ENCODE data around the gene ECI2. TPM values are rescaled to one million over a fixed set of nuclear protein-coding genes. Genes with fewer than 3 reads are reported as not detected.

The ECI2 gene
- total and polyA plus RNA-seq, 2 donors (not counting 1 experiment from before 2014, with no cell fraction given) = 15.2 to 28.3 TPM

GRCh38 chr6:4066029-4066755 lies 69.2 kb downstream of the ECI2 start:
- no peak for TF ChIP-seq EZH2 (IDR thresholded peaks at IDR 0.05; ENCODE audit: borderline replicate concordance, insufficient read depth, low read depth, low read length, poor library complexity, severe bottlenecking)
- no peak for TF ChIP-seq CTCF (IDR thresholded peaks at IDR 0.05)
- intact Hi-C loops (cut with micrococcal nuclease) = no loop called here
- WGBS (ENCODE audit: insufficient coverage) = 92% methylated on average over 2 of the region's 7 CpGs
- no peak overlapping the region for H3K9ac ChIP-seq (ENCODE audit: low read length)
- H3K4me1 Mint-ChIP-seq = no peaks in the 10 kb centered on the region
- H3K9me3 Mint-ChIP-seq (ENCODE audit: insufficient read depth) = no peaks in the 10 kb centered on the region
- POLR2A ChIA-PET = no interaction called here
- no peaks in the 10 kb centered on the region for H3K79me2 ChIP-seq (ENCODE audit: control insufficient read depth, insufficient read depth, low read length)
- H3K4me2 ChIP-seq (replicated peaks; ENCODE audit: low read depth, low read length, poor library complexity, severe bottlenecking) = no peak overlapping the region
- H3K9me3 ChIP-seq (ENCODE audit: control extremely low read depth in 1 of 3, control insufficient read depth in 2 of 3, insufficient read depth in 1 of 3, low read length in 2 of 3) = no peaks in the 10 kb centered on the region
- no peak overlapping the region for H2AFZ ChIP-seq (ENCODE audit: insufficient read depth, low read depth, low read length, poor library complexity, severe bottlenecking)
- no peak overlapping the region for H3K4me3 Mint-ChIP-seq
- H3K27ac Mint-ChIP-seq = no peak overlapping the region
- no peak overlapping the region for H3K4me3 ChIP-seq (ENCODE audit: control extremely low read depth in 1 of 5, extremely low read depth in 1 of 5, insufficient read depth in 1 of 5, low read depth in 2 of 5, low read length in 4 of 5)
- ATAC-seq (ENCODE audit: low read depth) = no peak
- no peaks in the 10 kb centered on the region for H4K20me1 ChIP-seq (ENCODE audit: control insufficient read depth, insufficient read depth, low read length, poor library complexity, severe bottlenecking)
- no peak for DNase-seq
- H3K4me1 ChIP-seq (ENCODE audit: control insufficient read depth in 2 of 2, insufficient read depth in 2 of 2, low read length in 2 of 2) = no peaks in the 10 kb centered on the region
- H3K27me3 Mint-ChIP-seq = no peaks in the 10 kb centered on the region
- no peaks in the 10 kb centered on the region for H3K27me3 ChIP-seq (replicated peaks in 1 of 4; ENCODE audit: control extremely low read depth in 1 of 4, control insufficient read depth in 3 of 4, insufficient read depth in 4 of 4, low read length in 3 of 4)
- CTCF ChIA-PET = interaction anchor here (1.2 to 3.7 kb wide), 2 partner anchors 10 to 90 kb away, joined by 3 to 13 read pairs; no protein-coding TSS in a partner anchor
- no peak overlapping the region for H3K27ac ChIP-seq (ENCODE audit: low read length in 2 of 2)
- peaks cover 11 to 28% of the 10 kb centered on the region in 2 experiments for H3K36me3 ChIP-seq (replicated peaks in 1 of 2; ENCODE audit: control extremely low read depth in 1 of 2, control insufficient read depth in 1 of 2, extremely low read depth in 1 of 2, insufficient read depth in 2 of 2, low read length in 1 of 2)

Other genes with a start within 250 kb of the ECI2 start
- gene FAM217A, start 56.4 kb downstream of the ECI2 start, total RNA-seq = not detected in 2 replicates
- not detected in 2 replicates for gene FAM217A, start 56.4 kb downstream of the ECI2 start, polyA plus RNA-seq

All from B cell (primary cell).